Measurements from ENCODE around the gene ASB11.

- TF ChIP-seq CREB1 (IDR thresholded peaks at IDR 0.05; ENCODE audit: low read depth) (no peak), CTCF (IDR thresholded peaks at IDR 0.05 in 2 of 3, conservative IDR thresholded peaks at IDR 0.05 in 1 of 3; ENCODE audit: control insufficient read depth in 2 of 3, extremely low read depth in 1 of 3, insufficient read depth in 1 of 3, low read depth in 3 of 3, low read length in 3 of 3) (no peak), TAF1 (IDR thresholded peaks at IDR 0.05; ENCODE audit: borderline replicate concordance, low read depth, low read length) (no peak), MEF2A (IDR thresholded peaks at IDR 0.05; ENCODE audit: insufficient read depth, low read depth, low read length) (no peak), SMAD1 (IDR thresholded peaks at IDR 0.05; ENCODE audit: low read depth, partially characterized antibody) (no peak), RCOR1 (conservative IDR thresholded peaks at IDR 0.05; ENCODE audit: low read depth, low read length) (no peak), POLR2A (IDR thresholded peaks at IDR 0.05; ENCODE audit: low read depth, low read length) (no peak), CBX5 (IDR thresholded peaks at IDR 0.05; ENCODE audit: low read depth) (no peak), TBL1XR1 (IDR thresholded peaks at IDR 0.05; ENCODE audit: low read depth, low read length) (no peak), FOS (IDR thresholded peaks at IDR 0.05; ENCODE audit: borderline replicate concordance, extremely low read depth, insufficient read length) (no peak), ZNF384 (IDR thresholded peaks at IDR 0.05; ENCODE audit: borderline replicate concordance, low read depth, low read length) (no peak), HDAC6 (IDR thresholded peaks at IDR 0.05; ENCODE audit: unreplicated experiment) (no peak), ZBTB4 (CRISPR knock-in tag; IDR thresholded peaks at IDR 0.05) (no peak), CEBPB (IDR thresholded peaks at IDR 0.05; ENCODE audit: borderline replicate concordance in 1 of 2, low read depth in 2 of 2, low read length in 2 of 2) (no peak)
These were observed 81.9 kb downstream of the ASB11 start for GRCh38 chrX:15233416-15234015.

All from GM12878 (cell line).